ENCODE data around the gene EIF4G3.

Gene EIF4G3

DNA sequence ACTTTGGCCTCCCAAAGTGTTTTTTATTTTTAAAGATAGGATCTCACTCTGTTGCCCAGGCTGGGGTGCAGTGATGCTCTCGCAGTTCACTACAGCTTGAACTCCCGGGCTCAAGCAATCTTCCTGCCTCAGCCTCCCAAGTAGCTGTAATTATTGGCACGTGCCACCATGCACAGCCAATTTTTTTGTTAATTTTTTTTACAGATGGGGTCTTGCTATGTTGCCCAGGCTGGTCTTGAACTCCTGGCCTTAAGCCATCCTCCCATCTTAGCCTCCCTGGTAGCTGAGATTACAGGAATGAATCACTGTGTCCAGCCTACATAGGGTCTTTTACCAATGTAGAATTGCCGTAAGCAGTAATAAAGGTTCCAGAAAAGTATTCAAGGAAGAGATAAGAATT, 340.5 kb downstream of the EIF4G3 start:
- TF ChIP-seq, protein P1, sequence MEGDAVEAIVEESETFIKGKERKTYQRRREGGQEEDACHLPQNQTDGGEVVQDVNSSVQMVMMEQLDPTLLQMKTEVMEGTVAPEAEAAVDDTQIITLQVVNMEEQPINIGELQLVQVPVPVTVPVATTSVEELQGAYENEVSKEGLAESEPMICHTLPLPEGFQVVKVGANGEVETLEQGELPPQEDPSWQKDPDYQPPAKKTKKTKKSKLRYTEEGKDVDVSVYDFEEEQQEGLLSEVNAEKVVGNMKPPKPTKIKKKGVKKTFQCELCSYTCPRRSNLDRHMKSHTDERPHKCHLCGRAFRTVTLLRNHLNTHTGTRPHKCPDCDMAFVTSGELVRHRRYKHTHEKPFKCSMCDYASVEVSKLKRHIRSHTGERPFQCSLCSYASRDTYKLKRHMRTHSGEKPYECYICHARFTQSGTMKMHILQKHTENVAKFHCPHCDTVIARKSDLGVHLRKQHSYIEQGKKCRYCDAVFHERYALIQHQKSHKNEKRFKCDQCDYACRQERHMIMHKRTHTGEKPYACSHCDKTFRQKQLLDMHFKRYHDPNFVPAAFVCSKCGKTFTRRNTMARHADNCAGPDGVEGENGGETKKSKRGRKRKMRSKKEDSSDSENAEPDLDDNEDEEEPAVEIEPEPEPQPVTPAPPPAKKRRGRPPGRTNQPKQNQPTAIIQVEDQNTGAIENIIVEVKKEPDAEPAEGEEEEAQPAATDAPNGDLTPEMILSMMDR (IDR thresholded peaks at IDR 0.05; ENCODE audit: borderline replicate concordance, insufficient read depth, low read depth, low read length): no peak

DNA sequence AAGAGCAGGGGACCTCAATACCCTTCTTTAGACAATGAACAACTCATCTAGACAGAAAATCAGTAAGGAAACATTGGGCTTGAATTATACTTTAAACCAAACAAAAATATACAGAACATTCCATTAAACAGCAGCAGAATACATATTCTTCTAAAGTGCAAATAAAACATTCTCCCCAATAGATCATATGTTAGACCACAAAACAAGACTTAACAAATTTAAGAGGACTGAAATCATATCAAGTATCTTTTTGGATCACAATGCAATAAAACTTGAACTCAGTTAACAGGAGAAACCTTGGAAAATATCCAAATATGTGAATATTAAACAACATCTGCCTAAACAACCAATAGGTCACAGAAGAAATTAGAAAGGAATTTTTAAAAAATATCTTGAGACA, 341.9 kb downstream of the EIF4G3 start:
- TF ChIP-seq, protein P1 (IDR thresholded peaks at IDR 0.05; ENCODE audit: borderline replicate concordance, insufficient read depth, low read depth, low read length): no peak

More for the DNA sequence above, 340.5 kb downstream of the EIF4G3 start:
- no peak overlapping the region for H3K4me3 ChIP-seq (ENCODE audit: low read depth, low read length)

DNA sequence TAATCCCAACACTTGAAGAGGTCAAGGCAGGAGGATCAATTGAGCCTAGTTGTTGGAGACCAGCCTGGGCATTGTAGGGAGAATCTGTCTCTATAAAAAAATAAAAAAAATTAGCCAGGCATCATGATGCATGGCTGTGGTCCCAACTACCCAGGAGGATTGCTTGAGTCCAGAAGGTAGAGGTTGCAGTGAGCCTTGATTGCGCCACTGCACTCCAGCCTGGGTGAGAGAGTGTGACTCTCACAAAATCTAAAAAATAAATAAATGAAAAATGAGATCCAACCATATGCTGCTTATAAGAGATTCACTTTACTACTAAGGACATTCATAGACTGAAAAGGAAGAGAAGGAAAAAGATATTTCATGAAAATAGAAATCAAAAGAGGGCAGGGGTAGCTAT, 342.5 kb downstream of the EIF4G3 start:
- no peak overlapping the region for H3K4me3 ChIP-seq (ENCODE audit: low read depth, low read length)
- TF ChIP-seq, protein P1 (IDR thresholded peaks at IDR 0.05; ENCODE audit: borderline replicate concordance, insufficient read depth, low read depth, low read length): no peak

More for the DNA sequence above, 341.9 kb downstream of the EIF4G3 start:
- H3K4me3 ChIP-seq (ENCODE audit: low read depth, low read length): no peak overlapping the region

DNA sequence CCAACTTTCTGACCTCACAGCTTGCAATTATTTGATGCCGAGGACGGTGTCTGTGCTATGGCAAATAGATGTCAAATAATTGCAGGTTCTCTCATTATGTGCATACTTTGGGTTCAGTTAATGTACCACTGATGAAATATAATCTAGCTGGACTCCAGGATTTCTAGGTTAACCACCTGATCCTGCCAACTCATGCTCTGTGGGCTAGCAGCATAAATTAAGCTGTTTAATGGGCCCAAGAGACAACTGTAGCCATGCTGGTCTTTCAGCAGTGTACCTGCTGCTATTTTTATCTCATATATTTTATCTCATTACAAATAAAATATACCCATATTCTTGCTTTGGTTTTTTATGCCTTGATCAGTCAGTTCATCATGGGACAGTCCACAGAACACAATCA, 346.3 kb downstream of the EIF4G3 start:
- H3K4me3 ChIP-seq (ENCODE audit: low read depth, low read length): no peak overlapping the region
- TF ChIP-seq, protein P1 (IDR thresholded peaks at IDR 0.05; ENCODE audit: borderline replicate concordance, insufficient read depth, low read depth, low read length): no peak

DNA sequence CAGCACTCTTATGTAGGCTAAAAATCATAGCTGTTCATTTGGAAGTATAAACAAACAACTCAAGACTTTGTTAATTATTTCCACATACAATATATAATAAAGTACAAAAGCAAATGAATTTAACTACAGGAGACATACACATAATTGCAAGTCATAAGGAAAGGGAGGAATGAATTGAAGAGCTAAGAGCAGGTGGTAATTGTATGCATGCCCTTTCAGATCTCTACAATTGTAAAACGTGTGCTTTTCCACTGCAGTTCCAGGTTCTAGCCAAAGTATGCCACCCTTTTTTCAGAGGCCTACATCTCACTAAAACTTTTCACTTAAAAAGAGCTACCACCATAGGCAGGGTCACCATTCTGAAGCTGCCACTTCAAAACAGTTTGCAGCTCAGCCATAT, 346.8 kb downstream of the EIF4G3 start:
- TF ChIP-seq, protein P1 (IDR thresholded peaks at IDR 0.05; ENCODE audit: borderline replicate concordance, insufficient read depth, low read depth, low read length): no peak

DNA sequence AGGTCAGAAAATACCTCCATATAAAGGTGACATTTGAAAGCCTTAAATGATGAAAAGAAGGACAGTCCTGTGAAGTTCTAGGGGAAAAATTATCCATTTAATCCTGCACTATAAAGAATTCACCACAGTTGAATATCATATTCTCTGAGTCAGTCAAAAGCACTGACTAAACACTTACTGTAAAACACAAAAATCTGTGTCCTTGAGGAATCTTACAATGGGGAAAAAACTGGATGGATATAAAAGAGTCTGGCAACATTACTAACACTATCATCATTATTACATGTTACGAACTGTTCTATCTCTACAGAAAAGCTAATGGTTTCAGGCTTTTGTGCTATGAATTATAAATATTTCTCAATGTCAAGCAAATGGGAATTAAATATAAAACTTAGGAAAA, 347.2 kb downstream of the EIF4G3 start:
- TF ChIP-seq, protein P1 (IDR thresholded peaks at IDR 0.05; ENCODE audit: borderline replicate concordance, insufficient read depth, low read depth, low read length): no peak
- H3K4me3 ChIP-seq (ENCODE audit: low read depth, low read length): no peak overlapping the region

More for the DNA sequence above, 346.8 kb downstream of the EIF4G3 start:
- no peak overlapping the region for H3K4me3 ChIP-seq (ENCODE audit: low read depth, low read length)

DNA sequence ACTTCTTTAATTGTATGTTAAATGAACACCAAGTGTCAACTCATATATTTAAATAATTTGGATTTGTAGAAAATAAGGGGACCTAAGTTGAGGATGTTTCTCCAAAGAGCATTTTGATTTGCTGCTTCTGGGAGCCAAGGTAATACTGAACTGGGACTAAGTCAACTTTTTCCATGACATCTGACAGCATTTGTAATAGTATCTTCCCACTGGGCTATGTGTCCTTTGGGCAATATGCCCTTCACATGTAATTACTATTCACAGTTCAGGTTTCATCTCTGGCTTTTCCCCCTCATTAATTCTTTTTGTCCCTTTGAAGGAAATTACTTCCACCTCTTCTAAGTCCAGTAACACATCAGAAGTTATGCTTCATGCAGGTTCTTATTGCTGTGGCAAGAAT, 352.9 kb downstream of the EIF4G3 start:
- TF ChIP-seq, protein P1 (IDR thresholded peaks at IDR 0.05; ENCODE audit: borderline replicate concordance, insufficient read depth, low read depth, low read length): no peak
- no peak overlapping the region for H3K4me3 ChIP-seq (ENCODE audit: low read depth, low read length)
